ENCODE data around the gene UBE2G2. TPM values are rescaled to one million over a fixed set of nuclear protein-coding genes. Genes with fewer than 3 reads are reported as not detected.
A peak's percentile ranks its signal among the peaks of the same experiment; 100 is the strongest.

Gene UBE2G2
- total and polyA plus RNA-seq, 2 experiments from 2014 or later: 39.1 to 64.4 TPM

- no peaks in the 10 kb centered on the region for H3K36me3 ChIP-seq (ENCODE audit: low read depth)
- H3K9ac ChIP-seq: no peak overlapping the region
- H3K4me2 ChIP-seq (ENCODE audit: unreplicated experiment): no peak overlapping the region
- H3K9me2 ChIP-seq (ENCODE audit: insufficient read depth): no peaks in the 10 kb centered on the region
- 94% methylated on average over 12 to 13 of the region's 13 CpGs for WGBS, 2 experiments (ENCODE audit: low coverage in 1 of 2, low lambda C conversion rate in 2 of 2, missing lambda C conversion rate in 2 of 2)
- H2AFZ ChIP-seq: no peak overlapping the region
- H3K9me3 ChIP-seq (ENCODE audit: low read depth): no peaks in the 10 kb centered on the region
- DNase-seq: no peak
- TF ChIP-seq EZH2phosphoT487 (IDR thresholded peaks at IDR 0.05; ENCODE audit: insufficient read depth, low read depth) (no peak), EZH2 (IDR thresholded peaks at IDR 0.05; ENCODE audit: insufficient read depth, poor library complexity, severe bottlenecking) (no peak)
- in situ Hi-C loops (cut with MboI): no loop called here
- no peaks in the 10 kb centered on the region for H3K79me2 ChIP-seq (ENCODE audit: insufficient read depth)
- H3K27me3 ChIP-seq (replicated peaks; ENCODE audit: insufficient read depth): 0 out of 2 replicates have a peak, but pooled peaks cover 4% of the 10 kb centered on the region
- no peaks in the 10 kb centered on the region for H3F3A ChIP-seq (ENCODE audit: insufficient read depth)
- H3K4me3 ChIP-seq: no peak overlapping the region
- H3K4me1 ChIP-seq (ENCODE audit: insufficient read depth): peaks cover 8% of the 10 kb centered on the region; the same call in 1 of the 2 replicates
- no peak overlapping the region for H3K27ac ChIP-seq
- no peaks in the 10 kb centered on the region for H4K20me1 ChIP-seq (ENCODE audit: insufficient read depth)
Measured at GRCh38 chr21:44837537-44837936, 35.9 kb upstream of the UBE2G2 start.

- Histone ChIP-seq H3K9me3 (ENCODE audit: low read depth) (no peaks in the 10 kb centered on the region), H2AFZ (peak overlapping the region; percentile 49), H3F3A (ENCODE audit: insufficient read depth) (no peaks in the 10 kb centered on the region), H3K79me2 (ENCODE audit: insufficient read depth) (no peaks in the 10 kb centered on the region), H3K4me3 (no peak overlapping the region), H3K4me2 (ENCODE audit: unreplicated experiment) (peak overlapping the region; percentile 7), H3K36me3 (ENCODE audit: low read depth) (no peaks in the 10 kb centered on the region), H3K4me1 (ENCODE audit: insufficient read depth) (peaks cover 8% of the 10 kb centered on the region; the same call in 1 of the 2 replicates), H3K27me3 (replicated peaks; ENCODE audit: insufficient read depth) (0 out of 2 replicates have a peak, but pooled peaks cover 4% of the 10 kb centered on the region), H3K27ac (no peak overlapping the region), H4K20me1 (ENCODE audit: insufficient read depth) (no peaks in the 10 kb centered on the region), H3K9ac (no peak overlapping the region), H3K9me2 (ENCODE audit: insufficient read depth) (no peaks in the 10 kb centered on the region)
- no peak for TF ChIP-seq EZH2phosphoT487 (IDR thresholded peaks at IDR 0.05; ENCODE audit: insufficient read depth, low read depth)
- TF ChIP-seq EZH2 (IDR thresholded peaks at IDR 0.05; ENCODE audit: insufficient read depth, poor library complexity, severe bottlenecking): no peak
- 35 to 39% methylated on average over 31 to 32 of the region's 37 CpGs for WGBS, 2 experiments (ENCODE audit: low coverage in 1 of 2, low lambda C conversion rate in 2 of 2, missing lambda C conversion rate in 2 of 2)
- peak; percentile 77 for DNase-seq
- in situ Hi-C loops (cut with MboI): no loop called here
Measured at GRCh38 chr21:44836666-44837471, 35.2 kb upstream of the UBE2G2 start.

- Histone ChIP-seq H3K4me3 (no peak overlapping the region), H3K9me2 (ENCODE audit: insufficient read depth) (no peaks in the 10 kb centered on the region), H2AFZ (peak overlapping the region; percentile 49), H3K36me3 (ENCODE audit: low read depth) (no peaks in the 10 kb centered on the region), H4K20me1 (ENCODE audit: insufficient read depth) (no peaks in the 10 kb centered on the region), H3K9ac (no peak overlapping the region), H3K9me3 (ENCODE audit: low read depth) (no peaks in the 10 kb centered on the region), H3K79me2 (ENCODE audit: insufficient read depth) (no peaks in the 10 kb centered on the region), H3K4me2 (ENCODE audit: unreplicated experiment) (no peak overlapping the region), H3K4me1 (ENCODE audit: insufficient read depth) (peaks cover 8% of the 10 kb centered on the region; the same call in 1 of the 2 replicates), H3K27me3 (replicated peaks; ENCODE audit: insufficient read depth) (0 out of 2 replicates have a peak, but pooled peaks cover 6% of the 10 kb centered on the region), H3K27ac (no peak overlapping the region), H3F3A (ENCODE audit: insufficient read depth) (no peaks in the 10 kb centered on the region)
- 7 to 9% methylated on average over 3 of the region's 3 CpGs for WGBS, 2 experiments (ENCODE audit: low coverage in 1 of 2, low lambda C conversion rate in 2 of 2, missing lambda C conversion rate in 2 of 2)
- in situ Hi-C loops (cut with MboI): no loop called here
- no peak for DNase-seq
- no peak for TF ChIP-seq EZH2phosphoT487 (IDR thresholded peaks at IDR 0.05; ENCODE audit: insufficient read depth, low read depth)
- no peak for TF ChIP-seq EZH2 (IDR thresholded peaks at IDR 0.05; ENCODE audit: insufficient read depth, poor library complexity, severe bottlenecking)
Measured at GRCh38 chr21:44836349-44836665, 34.7 kb upstream of the UBE2G2 start.

GRCh38 chr21:44835647-44835973 lies 34.0 kb upstream of the UBE2G2 start:
- Histone ChIP-seq H2AFZ (no peak overlapping the region), H3K9me2 (ENCODE audit: insufficient read depth) (no peaks in the 10 kb centered on the region), H3K36me3 (ENCODE audit: low read depth) (no peaks in the 10 kb centered on the region), H3K27me3 (replicated peaks; ENCODE audit: insufficient read depth) (0 out of 2 replicates have a peak, but pooled peaks cover 7% of the 10 kb centered on the region), H4K20me1 (ENCODE audit: insufficient read depth) (no peaks in the 10 kb centered on the region), H3K79me2 (ENCODE audit: insufficient read depth) (no peaks in the 10 kb centered on the region), H3K9ac (no peak overlapping the region), H3F3A (ENCODE audit: insufficient read depth) (no peaks in the 10 kb centered on the region), H3K27ac (no peak overlapping the region), H3K4me3 (no peak overlapping the region), H3K4me1 (ENCODE audit: insufficient read depth) (peaks cover 8% of the 10 kb centered on the region; the same call in 1 of the 2 replicates), H3K9me3 (ENCODE audit: low read depth) (no peaks in the 10 kb centered on the region), H3K4me2 (ENCODE audit: unreplicated experiment) (no peak overlapping the region)
- in situ Hi-C loops (cut with MboI): no loop called here
- WGBS, 2 experiments (ENCODE audit: low coverage in 1 of 2, low lambda C conversion rate in 2 of 2, missing lambda C conversion rate in 2 of 2): 61 to 70% methylated on average over 5 to 6 of the region's 8 CpGs
- TF ChIP-seq EZH2 (IDR thresholded peaks at IDR 0.05; ENCODE audit: insufficient read depth, poor library complexity, severe bottlenecking) (no peak), EZH2phosphoT487 (IDR thresholded peaks at IDR 0.05; ENCODE audit: insufficient read depth, low read depth) (no peak)
- no peak for DNase-seq
